ENCODE measurements around the gene NRXN3. TPM values are rescaled to one million over a fixed set of nuclear protein-coding genes. Genes with fewer than 3 reads are reported as not detected.

NRXN3 gene
- total and polyA plus RNA-seq, 2 donors (not counting 1 experiment from before 2014, with no cell fraction given) = 0.83 to 34.6 TPM

GRCh38 chr14:79530555-79530954 is 1360.4 kb downstream of the NRXN3 start:
- TF ChIP-seq EZH2 (IDR thresholded peaks at IDR 0.05; ENCODE audit: low read length, missing control alignments) = no peak
- TF ChIP-seq, protein P1, sequence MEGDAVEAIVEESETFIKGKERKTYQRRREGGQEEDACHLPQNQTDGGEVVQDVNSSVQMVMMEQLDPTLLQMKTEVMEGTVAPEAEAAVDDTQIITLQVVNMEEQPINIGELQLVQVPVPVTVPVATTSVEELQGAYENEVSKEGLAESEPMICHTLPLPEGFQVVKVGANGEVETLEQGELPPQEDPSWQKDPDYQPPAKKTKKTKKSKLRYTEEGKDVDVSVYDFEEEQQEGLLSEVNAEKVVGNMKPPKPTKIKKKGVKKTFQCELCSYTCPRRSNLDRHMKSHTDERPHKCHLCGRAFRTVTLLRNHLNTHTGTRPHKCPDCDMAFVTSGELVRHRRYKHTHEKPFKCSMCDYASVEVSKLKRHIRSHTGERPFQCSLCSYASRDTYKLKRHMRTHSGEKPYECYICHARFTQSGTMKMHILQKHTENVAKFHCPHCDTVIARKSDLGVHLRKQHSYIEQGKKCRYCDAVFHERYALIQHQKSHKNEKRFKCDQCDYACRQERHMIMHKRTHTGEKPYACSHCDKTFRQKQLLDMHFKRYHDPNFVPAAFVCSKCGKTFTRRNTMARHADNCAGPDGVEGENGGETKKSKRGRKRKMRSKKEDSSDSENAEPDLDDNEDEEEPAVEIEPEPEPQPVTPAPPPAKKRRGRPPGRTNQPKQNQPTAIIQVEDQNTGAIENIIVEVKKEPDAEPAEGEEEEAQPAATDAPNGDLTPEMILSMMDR (conservative IDR thresholded peaks at IDR 0.05 in 1 of 2, IDR thresholded peaks at IDR 0.05 in 1 of 2; ENCODE audit: low read depth in 1 of 2, low read length in 2 of 2) = no peak
- H3K4me2 ChIP-seq (ENCODE audit: extremely low read depth, insufficient read depth, low read length) = no peak overlapping the region

GRCh38 chr14:79534703-79535353 is 1364.7 kb downstream of the NRXN3 start:
- Histone ChIP-seq H3K79me2 (ENCODE audit: control insufficient read depth, insufficient read depth, low read length) (no peaks in the 10 kb centered on the region), H3K4me1 (ENCODE audit: control insufficient read depth, extremely low read depth, insufficient read depth, low read length) (no peaks in the 10 kb centered on the region), H3K27ac (ENCODE audit: insufficient read depth, low read length) (no peak overlapping the region), H3K4me3 (replicated peaks in 1 of 4; ENCODE audit: control extremely low read depth in 1 of 4, insufficient read depth in 1 of 4, low read depth in 3 of 4, low read length in 4 of 4) (no peak overlapping the region), H3K4me2 (ENCODE audit: extremely low read depth, insufficient read depth, low read length) (no peak overlapping the region), H3K9me3 (ENCODE audit: control insufficient read depth, insufficient read depth, low read depth, low read length) (no peaks in the 10 kb centered on the region), H3K27me3 (ENCODE audit: control insufficient read depth, insufficient read depth, low read length) (no peaks in the 10 kb centered on the region), H2AFZ (ENCODE audit: low read length) (no peak overlapping the region), H4K20me1 (ENCODE audit: control insufficient read depth, extremely low read depth, insufficient read depth, low read length) (no peaks in the 10 kb centered on the region), H3K36me3 (ENCODE audit: control insufficient read depth, insufficient read depth, low read length) (no peaks in the 10 kb centered on the region), H3K9ac (ENCODE audit: insufficient read depth, low read length) (no peak overlapping the region)
- DNase-seq (ENCODE audit: low read depth in 2 of 2) = no peak
- TF ChIP-seq EZH2 (IDR thresholded peaks at IDR 0.05; ENCODE audit: low read length, missing control alignments) = no peak
- TF ChIP-seq, protein P1 (conservative IDR thresholded peaks at IDR 0.05 in 1 of 2, IDR thresholded peaks at IDR 0.05 in 1 of 2; ENCODE audit: low read depth in 1 of 2, low read length in 2 of 2) = no peak

More at GRCh38 chr14:79530555-79530954, 1360.4 kb downstream of the NRXN3 start:
- H3K27me3 ChIP-seq (ENCODE audit: control insufficient read depth, insufficient read depth, low read length) = no peaks in the 10 kb centered on the region
- no peak overlapping the region for H3K27ac ChIP-seq (ENCODE audit: insufficient read depth, low read length)
- H3K36me3 ChIP-seq (ENCODE audit: control insufficient read depth, insufficient read depth, low read length) = no peaks in the 10 kb centered on the region
- DNase-seq (ENCODE audit: low read depth in 2 of 2) = no peak
- no peak overlapping the region for H2AFZ ChIP-seq (ENCODE audit: low read length)
- H3K4me3 ChIP-seq (replicated peaks in 1 of 4; ENCODE audit: control extremely low read depth in 1 of 4, insufficient read depth in 1 of 4, low read depth in 3 of 4, low read length in 4 of 4) = no peak overlapping the region
- H4K20me1 ChIP-seq (ENCODE audit: control insufficient read depth, extremely low read depth, insufficient read depth, low read length) = no peaks in the 10 kb centered on the region
- H3K4me1 ChIP-seq (ENCODE audit: control insufficient read depth, extremely low read depth, insufficient read depth, low read length) = no peaks in the 10 kb centered on the region
- no peaks in the 10 kb centered on the region for H3K79me2 ChIP-seq (ENCODE audit: control insufficient read depth, insufficient read depth, low read length)
- no peak overlapping the region for H3K9ac ChIP-seq (ENCODE audit: insufficient read depth, low read length)
- H3K9me3 ChIP-seq (ENCODE audit: control insufficient read depth, insufficient read depth, low read depth, low read length) = no peaks in the 10 kb centered on the region

DNA sequence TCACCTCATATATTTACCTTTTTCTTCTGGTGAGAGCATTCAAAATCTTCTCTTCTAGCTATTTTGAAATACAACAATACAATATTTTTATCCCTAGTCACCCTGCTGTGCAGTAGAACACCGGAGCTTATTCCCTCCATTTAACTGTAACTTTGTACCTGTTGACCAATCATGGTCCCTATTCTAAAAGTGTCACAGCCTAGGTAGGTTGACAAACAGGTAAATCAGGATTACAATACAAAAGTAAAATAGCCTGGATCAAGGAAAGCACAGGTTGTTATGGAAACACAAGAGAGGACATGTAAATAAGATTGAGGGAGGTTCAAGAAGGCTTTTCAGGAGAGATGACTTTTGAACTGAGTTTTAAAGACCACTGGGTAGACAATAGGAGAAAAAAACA is 1370.2 kb downstream of the NRXN3 start:
- no peak overlapping the region for H3K4me2 ChIP-seq (ENCODE audit: extremely low read depth, insufficient read depth, low read length)
- peaks cover 2% of the 10 kb centered on the region for H3K4me1 ChIP-seq (ENCODE audit: control insufficient read depth, extremely low read depth, insufficient read depth, low read length)
- no peaks in the 10 kb centered on the region for H3K9me3 ChIP-seq (ENCODE audit: control insufficient read depth, insufficient read depth, low read depth, low read length)
- H3K27me3 ChIP-seq (ENCODE audit: control insufficient read depth, insufficient read depth, low read length) = no peaks in the 10 kb centered on the region
- no peak for DNase-seq (ENCODE audit: low read depth in 2 of 2)
- no peak overlapping the region for H3K4me3 ChIP-seq (replicated peaks in 1 of 4; ENCODE audit: control extremely low read depth in 1 of 4, insufficient read depth in 1 of 4, low read depth in 3 of 4, low read length in 4 of 4)
- no peaks in the 10 kb centered on the region for H4K20me1 ChIP-seq (ENCODE audit: control insufficient read depth, extremely low read depth, insufficient read depth, low read length)
- H3K36me3 ChIP-seq (ENCODE audit: control insufficient read depth, insufficient read depth, low read length) = no peaks in the 10 kb centered on the region
- H3K9ac ChIP-seq (ENCODE audit: insufficient read depth, low read length) = no peak overlapping the region
- TF ChIP-seq, protein P1 (conservative IDR thresholded peaks at IDR 0.05 in 1 of 2, IDR thresholded peaks at IDR 0.05 in 1 of 2; ENCODE audit: low read depth in 1 of 2, low read length in 2 of 2) = no peak
- no peak for TF ChIP-seq EZH2 (IDR thresholded peaks at IDR 0.05; ENCODE audit: low read length, missing control alignments)
- H3K79me2 ChIP-seq (ENCODE audit: control insufficient read depth, insufficient read depth, low read length) = no peaks in the 10 kb centered on the region
- no peak overlapping the region for H3K27ac ChIP-seq (ENCODE audit: insufficient read depth, low read length)
- H2AFZ ChIP-seq (ENCODE audit: low read length) = no peak overlapping the region

All from fibroblast of lung (primary cell).